Panc1 (cell line): ENCODE measurements around the gene TRABD2B. TPM values are rescaled to one million over a fixed set of nuclear protein-coding genes. Genes with fewer than 3 reads are reported as not detected.

Source experiments
- ATAC-seq: fragments of 200-7000 bp; cut with Tn5 transposase; 2 replicates; pipeline ENCODE4 v1.9.1; 2020; ENCODE audit warnings: mild to moderate bottlenecking, moderate library complexity
- BruUV-seq: library from RNA; stranded (reverse); fragments of 400-500 nt; replicated peaks from 2 replicates; lab custom pipeline; 2021; lab: Mats Ljungman, UMichigan
- CTCF ChIA-PET: fragments of 300-600 bp; sonication (Branson Sonifier 250); formaldehyde crosslinking; loops from one replicate; lab custom pipeline; 2022; ENCODE audit warnings: antibody characterized with exemption; lab: Charles Lee
- POLR2A ChIA-PET: fragments of 300-600 bp; sonication (Branson Sonifier 250); formaldehyde crosslinking; loops from one replicate; lab custom pipeline; 2022; ENCODE audit warnings: antibody characterized with exemption; lab: Charles Lee
- DNase-seq: peaks from one replicate; pipeline ENCODE4 v3.0.0-alpha.2; 2010; ENCODE audit warnings: low read depth, low spot score
- H3K27ac ChIP-seq: 2 replicates; pipeline ENCODE4 v1.5.1; 2011; ENCODE audit warnings: mild to moderate bottlenecking, low read length, inconsistent platforms
- H3K27me3 ChIP-seq: fragments of 200-500 bp; sonication (Bioruptor generic); 2 replicates; pipeline ENCODE4 v1.6.0; 2014; ENCODE audit warnings: low read length, inconsistent platforms; ENCODE audit not compliant: control insufficient read depth, insufficient read depth
- H3K36me3 ChIP-seq: fragments of 200-500 bp; sonication (Bioruptor generic); 2 replicates; pipeline ENCODE4 v1.5.1; 2014; ENCODE audit warnings: inconsistent platforms, mild to moderate bottlenecking, low read length, moderate library complexity; ENCODE audit not compliant: control insufficient read depth, insufficient read depth
- H3K4me1 ChIP-seq: 2 replicates; pipeline ENCODE4 v1.5.1; 2011; ENCODE audit warnings: inconsistent platforms, mild to moderate bottlenecking, low read length, moderate library complexity; ENCODE audit not compliant: control insufficient read depth, insufficient read depth
- H3K4me3 ChIP-seq, 2 experiments: 2 replicates each; pipeline ENCODE4 v1.5.1; 2011 to 2012; ENCODE audit warnings: low read depth in 2 of 2, low read length in 2 of 2, mild to moderate bottlenecking in 2 of 2, inconsistent platforms in 1 of 2, moderate library complexity in 1 of 2
- H3K9me3 ChIP-seq: fragments of 200-500 bp; sonication (Bioruptor generic); 2 replicates; pipeline ENCODE4 v1.5.1; 2014; ENCODE audit warnings: low read depth, mild to moderate bottlenecking, inconsistent platforms, low read length, moderate library complexity; ENCODE audit not compliant: control insufficient read depth, insufficient read depth
- CTCF ChIP-seq: fragments of 450-650 bp; IDR thresholded peaks from 2 replicates; pipeline ENCODE4 v1.5.1; 2017; ENCODE audit warnings: mild to moderate bottlenecking
- POLR2AphosphoS5 ChIP-seq: IDR thresholded peaks from 2 replicates; pipeline ENCODE4 v1.6.1; 2012; ENCODE audit warnings: mild to moderate bottlenecking, low read depth, low read length, moderate library complexity
- REST ChIP-seq, 2 experiments: IDR thresholded peaks; 2 replicates each; pipeline ENCODE4 v1.6.1; 2011 to 2012; ENCODE audit warnings: low read depth in 2 of 2, control low read depth in 1 of 2, low read length in 1 of 2, mild to moderate bottlenecking in 1 of 2, moderate library complexity in 1 of 2; ENCODE audit not compliant: insufficient read depth in 1 of 2
- SIN3A ChIP-seq: IDR thresholded peaks from 2 replicates; pipeline ENCODE4 v1.6.1; 2012; ENCODE audit warnings: low read depth, mild to moderate bottlenecking, low read length, moderate library complexity, borderline replicate concordance; ENCODE audit not compliant: insufficient read depth
- TCF7L2 ChIP-seq: IDR thresholded peaks from 2 replicates; pipeline ENCODE4 v1.6.1; 2011; ENCODE audit warnings: mild to moderate bottlenecking, low read depth, low read length, inconsistent platforms
- in situ Hi-C: cut with HindIII; loops from 2 replicates; pipeline ENCODE4 v1.10.0; 2016; ENCODE audit warnings: low sequenced_read_pairs, low pct_unique_long_range_greater_than_20kb
- intact Hi-C: fragments of 100-400 bp; cut with micrococcal nuclease; formaldehyde crosslinking; loops from one replicate; pipeline ENCODE4 v1.10.0; 2022; ENCODE audit not compliant: unreplicated experiment
- total RNA-seq: library from RNA; stranded (reverse); gene quantifications from one replicate; pipeline ENCODE4 v1.2.1, GENCODE V29; 2021; ENCODE audit not compliant: unreplicated experiment

Gene TRABD2B
- total RNA-seq, 1 experiment from 2014 or later = not detected

GRCh38 chr1:47855230-47855629, 142.0 kb downstream of the TRABD2B start:
- no peak overlapping the region for H3K4me3 ChIP-seq
- ATAC-seq = no peak
- no TSS peak for BruUV-seq
- no peaks in the 10 kb centered on the region for H3K36me3 ChIP-seq
- no peaks in the 10 kb centered on the region for H3K27me3 ChIP-seq
- no peak overlapping the region for H3K27ac ChIP-seq
- no peak for DNase-seq
- no peaks in the 10 kb centered on the region for H3K9me3 ChIP-seq
- in situ Hi-C loops (no loop called here), intact Hi-C loops (no loop called here)
- TF ChIP-seq CTCF = no peak
- no peak for TF ChIP-seq REST (IDR thresholded peaks at IDR 0.05; ENCODE audit: insufficient read depth in 1 of 2, low read depth in 2 of 2, low read length in 1 of 2)
- no peak for TF ChIP-seq SIN3A
- TF ChIP-seq TCF7L2 = no peak
- no peak for TF ChIP-seq POLR2AphosphoS5
- ChIA-PET POLR2A (no interaction called here), CTCF (no interaction called here)
- H3K4me1 ChIP-seq = no peaks in the 10 kb centered on the region

GRCh38 chr1:47854552-47855144, 142.5 kb downstream of the TRABD2B start:
- Histone ChIP-seq H3K27ac (no peak overlapping the region), H3K4me3 (no peak overlapping the region), H3K4me1 (no peaks in the 10 kb centered on the region), H3K36me3 (no peaks in the 10 kb centered on the region), H3K9me3 (no peaks in the 10 kb centered on the region), H3K27me3 (no peaks in the 10 kb centered on the region)
- no peak for ATAC-seq
- TF ChIP-seq TCF7L2 (no peak), POLR2AphosphoS5 (no peak), SIN3A (no peak), CTCF (no peak), REST (IDR thresholded peaks at IDR 0.05; ENCODE audit: insufficient read depth in 1 of 2, low read depth in 2 of 2, low read length in 1 of 2) (no peak)
- in situ Hi-C loops = no loop called here
- DNase-seq = no peak
- no TSS peak for BruUV-seq
- ChIA-PET POLR2A (no interaction called here), CTCF (no interaction called here)
- intact Hi-C loops = no loop called here
